OCI-LY7 (cell line): ENCODE measurements around the gene POP4. TPM values are rescaled to one million over a fixed set of nuclear protein-coding genes. Genes with fewer than 3 reads are reported as not detected.

Source experiments
- BruUV-seq: library from RNA; stranded (reverse); fragments of 400-500 nt; replicated peaks from 2 replicates; lab custom pipeline; 2021; lab: Mats Ljungman, UMichigan
- CTCF ChIA-PET: fragments of 300-600 bp; sonication (Branson Sonifier 250); formaldehyde crosslinking; loops from one replicate; lab custom pipeline; 2022; ENCODE audit warnings: antibody characterized with exemption; ENCODE audit not compliant: unreplicated experiment; lab: Charles Lee
- POLR2A ChIA-PET: fragments of 300-600 bp; sonication (Branson Sonifier 250); formaldehyde crosslinking; loops from one replicate; lab custom pipeline; 2022; ENCODE audit warnings: antibody characterized with exemption; lab: Charles Lee
- DNase-seq: peaks from one replicate; pipeline ENCODE4 v3.0.0-alpha.2; 2015; ENCODE audit warnings: low spot score
- H2AFZ ChIP-seq: fragments of 200-600 bp; sonication (generic), shearing (Covaris generic); 2 replicates; pipeline ENCODE4 v1.6.1; 2014; ENCODE audit warnings: mild to moderate bottlenecking, antibody characterized with exemption, low read length, moderate library complexity
- H3K27ac ChIP-seq: fragments of 200-600 bp; sonication (generic); 2 replicates; pipeline ENCODE4 v1.5.1; 2014; ENCODE audit warnings: mixed run types, low read depth, mild to moderate bottlenecking, moderate library complexity, low read length, inconsistent platforms; ENCODE audit not compliant: poor library complexity, severe bottlenecking
- H3K36me3 ChIP-seq: fragments of 200-600 bp; sonication (generic); 2 replicates; pipeline ENCODE4 v1.6.1; 2014; ENCODE audit warnings: mild to moderate bottlenecking, antibody characterized with exemption, low read length, moderate library complexity, mixed read lengths; ENCODE audit not compliant: insufficient read depth
- H3K4me1 ChIP-seq: fragments of 200-600 bp; sonication (generic); 2 replicates; pipeline ENCODE4 v1.5.1; 2014; ENCODE audit warnings: mild to moderate bottlenecking, low read length; ENCODE audit not compliant: insufficient read depth, poor library complexity, severe bottlenecking
- H3K4me2 ChIP-seq: fragments of 200-600 bp; sonication (generic); 2 replicates; pipeline ENCODE4 v1.6.1; 2014; ENCODE audit warnings: mild to moderate bottlenecking, low read length
- H3K4me3 ChIP-seq: fragments of 200-600 bp; sonication (generic); 2 replicates; pipeline ENCODE4 v1.5.1; 2014; ENCODE audit warnings: mild to moderate bottlenecking, low read depth, low read length; ENCODE audit not compliant: poor library complexity, severe bottlenecking
- H3K79me2 ChIP-seq: fragments of 200-600 bp; sonication (generic); 2 replicates; pipeline ENCODE4 v1.6.1; 2016; ENCODE audit warnings: low read depth, mild to moderate bottlenecking, low read length, moderate library complexity, mixed read lengths; ENCODE audit not compliant: insufficient read depth
- H3K9me2 ChIP-seq: fragments of 200-600 bp; sonication (generic); 2 replicates; pipeline ENCODE4 v1.6.1; 2016; ENCODE audit warnings: mild to moderate bottlenecking, low read length, mixed read lengths; ENCODE audit not compliant: insufficient read depth
- H3K9me3 ChIP-seq: fragments of 200-600 bp; sonication (generic); 2 replicates; pipeline ENCODE4 v1.6.1; 2014; ENCODE audit warnings: mild to moderate bottlenecking, mixed run types, low read length, mixed read lengths
- H4K20me1 ChIP-seq: fragments of 200-600 bp; sonication (generic); 2 replicates; pipeline ENCODE4 v1.6.1; 2014; ENCODE audit warnings: mild to moderate bottlenecking, antibody characterized with exemption, low read length, moderate library complexity, mixed read lengths; ENCODE audit not compliant: insufficient read depth
- EZH2phosphoT487 ChIP-seq: fragments of 200-600 bp; sonication (generic); IDR thresholded peaks from 2 replicates; pipeline ENCODE4 v1.6.1; 2018; ENCODE audit warnings: low read depth, borderline replicate concordance, mild to moderate bottlenecking, mixed run types, antibody characterized with exemption, low read length, moderate library complexity, mixed read lengths
- intact Hi-C: fragments of 100-400 bp; cut with micrococcal nuclease; formaldehyde crosslinking; loops from one replicate; pipeline ENCODE4 v1.10.0; 2022; ENCODE audit not compliant: unreplicated experiment
- total RNA-seq, 2 experiments: library from RNA; depleted of rRNA in 1 of 2; stranded (reverse); fragments of >200 nt in 1 of 2; shearing (Covaris generic) in 1 of 2; gene quantifications; 2 replicates each; pipeline ENCODE4 v1.2.3, GENCODE V29; 2014 to 2022
- TF ChIP-seq, protein P1 (sequence below): fragments of 200-600 bp; sonication (generic); conservative IDR thresholded peaks from 2 replicates; pipeline ENCODE4 v1.5.1; 2014; ENCODE audit warnings: mild to moderate bottlenecking, antibody characterized with exemption, low read length, moderate library complexity, mixed read lengths

POP4 gene
- total RNA-seq, 2 experiments from 2014 or later = 83.5 to 105 TPM

DNA sequence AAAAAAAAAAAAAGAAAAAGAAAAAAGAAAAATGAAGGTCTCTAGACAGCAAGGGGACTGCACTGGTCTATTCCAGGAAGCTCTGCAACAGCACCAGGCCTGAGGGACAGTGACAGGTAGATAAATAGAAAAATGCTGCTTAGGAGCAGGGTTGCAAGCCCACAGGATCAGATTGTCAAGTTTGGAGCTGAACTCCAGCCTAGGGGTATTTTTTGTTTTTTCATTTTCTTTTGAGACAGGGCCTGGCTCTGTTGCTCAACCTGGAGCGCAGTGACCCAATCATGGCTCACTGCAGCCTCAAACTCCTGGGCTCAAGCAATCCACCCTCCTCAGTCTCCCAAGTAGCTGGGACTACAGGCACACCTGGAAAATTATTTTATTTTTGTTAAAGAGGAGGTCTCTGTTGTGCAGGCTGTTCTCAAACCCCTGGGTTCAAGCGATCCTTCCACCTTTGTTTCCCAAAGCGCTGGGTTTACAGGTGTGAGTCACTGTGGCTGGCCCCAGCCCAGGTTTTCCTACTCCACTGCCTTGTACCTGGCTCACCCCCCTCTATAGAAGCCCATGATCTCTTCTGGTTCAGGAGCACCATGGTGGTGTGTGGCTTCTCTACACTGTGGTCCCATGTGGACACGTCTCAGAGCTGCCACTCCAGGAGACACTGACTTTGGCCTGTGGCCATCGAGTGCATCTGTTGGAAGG is 23.9 kb downstream of the POP4 start:
- H3K9me2 ChIP-seq = no peaks in the 10 kb centered on the region
- H3K4me1 ChIP-seq = peaks cover 8% of the 10 kb centered on the region
- no TSS peak for BruUV-seq
- ChIA-PET CTCF (no interaction called here), POLR2A (interaction anchor here (0.7 kb wide), 2 partner anchors 100 to 1878 kb away, joined by 3 read pairs; no protein-coding TSS in a partner anchor)
- H4K20me1 ChIP-seq = no peaks in the 10 kb centered on the region
- H3K79me2 ChIP-seq = no peaks in the 10 kb centered on the region
- H3K36me3 ChIP-seq = no peaks in the 10 kb centered on the region
- TF ChIP-seq, protein P1, sequence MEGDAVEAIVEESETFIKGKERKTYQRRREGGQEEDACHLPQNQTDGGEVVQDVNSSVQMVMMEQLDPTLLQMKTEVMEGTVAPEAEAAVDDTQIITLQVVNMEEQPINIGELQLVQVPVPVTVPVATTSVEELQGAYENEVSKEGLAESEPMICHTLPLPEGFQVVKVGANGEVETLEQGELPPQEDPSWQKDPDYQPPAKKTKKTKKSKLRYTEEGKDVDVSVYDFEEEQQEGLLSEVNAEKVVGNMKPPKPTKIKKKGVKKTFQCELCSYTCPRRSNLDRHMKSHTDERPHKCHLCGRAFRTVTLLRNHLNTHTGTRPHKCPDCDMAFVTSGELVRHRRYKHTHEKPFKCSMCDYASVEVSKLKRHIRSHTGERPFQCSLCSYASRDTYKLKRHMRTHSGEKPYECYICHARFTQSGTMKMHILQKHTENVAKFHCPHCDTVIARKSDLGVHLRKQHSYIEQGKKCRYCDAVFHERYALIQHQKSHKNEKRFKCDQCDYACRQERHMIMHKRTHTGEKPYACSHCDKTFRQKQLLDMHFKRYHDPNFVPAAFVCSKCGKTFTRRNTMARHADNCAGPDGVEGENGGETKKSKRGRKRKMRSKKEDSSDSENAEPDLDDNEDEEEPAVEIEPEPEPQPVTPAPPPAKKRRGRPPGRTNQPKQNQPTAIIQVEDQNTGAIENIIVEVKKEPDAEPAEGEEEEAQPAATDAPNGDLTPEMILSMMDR = no peak
- H2AFZ ChIP-seq = no peak overlapping the region
- H3K9me3 ChIP-seq = 0 out of 2 replicates have a peak, but pooled peaks cover 3% of the 10 kb centered on the region
- H3K4me2 ChIP-seq = no peak overlapping the region
- intact Hi-C loops = no loop called here
- no peak overlapping the region for H3K27ac ChIP-seq
- no peak overlapping the region for H3K4me3 ChIP-seq
- DNase-seq = no peak

DNA sequence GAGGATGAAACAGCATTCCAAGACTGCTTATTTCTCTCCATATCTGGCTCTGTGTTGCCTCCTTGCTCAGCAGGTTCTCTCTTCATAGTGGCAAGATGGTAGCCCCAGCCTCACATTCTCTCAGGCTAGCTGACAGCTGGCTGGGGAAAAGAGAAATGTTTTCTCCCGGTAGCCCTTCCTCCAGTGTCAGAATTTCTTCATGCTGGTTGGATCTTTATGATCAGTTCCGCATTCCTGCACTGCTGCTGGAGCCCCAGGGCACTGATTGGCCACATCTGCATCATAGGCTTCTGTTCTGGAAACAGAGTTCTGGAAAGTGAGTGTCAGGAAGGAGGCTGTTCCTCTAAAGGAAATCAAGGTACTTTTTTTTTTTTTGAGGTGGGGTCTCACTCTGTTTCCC is 24.6 kb downstream of the POP4 start:
- Histone ChIP-seq H3K27ac (no peak overlapping the region), H4K20me1 (no peaks in the 10 kb centered on the region), H3K4me3 (no peak overlapping the region), H3K4me2 (no peak overlapping the region), H3K9me2 (no peaks in the 10 kb centered on the region), H2AFZ (no peak overlapping the region), H3K36me3 (no peaks in the 10 kb centered on the region), H3K9me3 (0 out of 2 replicates have a peak, but pooled peaks cover 3% of the 10 kb centered on the region), H3K79me2 (no peaks in the 10 kb centered on the region), H3K4me1 (peaks cover 8% of the 10 kb centered on the region)
- POLR2A ChIA-PET = interaction anchor here (0.7 kb wide), 1 partner anchor 100 kb away, joined by 3 read pairs; no protein-coding TSS in a partner anchor
- intact Hi-C loops = no loop called here
- CTCF ChIA-PET = no interaction called here
- DNase-seq = no peak
- TF ChIP-seq, protein P1 = no peak
- TF ChIP-seq EZH2phosphoT487 = no peak
- no TSS peak for BruUV-seq

DNA sequence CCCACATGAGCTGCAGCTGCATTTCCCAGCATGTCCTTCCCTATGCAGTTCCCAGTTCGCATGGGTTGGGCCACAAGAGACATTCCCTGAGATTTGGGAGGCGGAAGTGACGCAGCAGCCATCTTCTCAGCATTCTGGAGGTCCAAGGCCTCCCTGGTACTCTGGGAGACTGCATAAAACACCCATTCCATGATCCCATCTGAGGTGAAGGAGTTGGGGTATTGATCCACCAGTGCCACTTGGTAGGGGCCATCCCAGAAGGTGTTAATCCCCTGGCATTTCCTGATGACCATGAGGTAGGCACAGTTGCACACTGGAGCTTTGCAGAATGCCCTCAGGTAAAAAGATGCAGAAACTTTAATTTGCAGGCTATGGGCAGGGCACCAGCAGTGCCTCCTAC is 25.4 kb downstream of the POP4 start:
- TF ChIP-seq, protein P1 = no peak
- no peak for TF ChIP-seq EZH2phosphoT487

More for the DNA sequence above, 25.4 kb downstream of the POP4 start:
- H2AFZ ChIP-seq = no peak overlapping the region
- H3K4me3 ChIP-seq = no peak overlapping the region
- no peak overlapping the region for H3K27ac ChIP-seq
- no peak overlapping the region for H3K4me2 ChIP-seq
- H3K36me3 ChIP-seq = no peaks in the 10 kb centered on the region
- H3K79me2 ChIP-seq = no peaks in the 10 kb centered on the region
- ChIA-PET POLR2A (no interaction called here), CTCF (no interaction called here)
- H3K9me3 ChIP-seq = 0 out of 2 replicates have a peak, but pooled peaks cover 3% of the 10 kb centered on the region
- BruUV-seq = no TSS peak
- H4K20me1 ChIP-seq = no peaks in the 10 kb centered on the region
- intact Hi-C loops = no loop called here
- DNase-seq = no peak
- H3K9me2 ChIP-seq = no peaks in the 10 kb centered on the region
- peaks cover 8% of the 10 kb centered on the region for H3K4me1 ChIP-seq
